ENCODE data around the gene TAF1B.

Gene TAF1B

GRCh38 chr2:9945596-9945995 lies 102.3 kb downstream of the TAF1B start:
- DNase-seq, result no peak

GRCh38 chr2:9946076-9946475 lies 102.8 kb downstream of the TAF1B start:
- no peak for DNase-seq

GRCh38 chr2:9946818-9947217 lies 103.5 kb downstream of the TAF1B start:
- no peak for DNase-seq

GRCh38 chr2:9948721-9949120 lies 105.4 kb downstream of the TAF1B start:
- no peak for DNase-seq

- DNase-seq, result no peak
These were observed 106.1 kb downstream of the TAF1B start for GRCh38 chr2:9949239-9949991.

GRCh38 chr2:9949992-9950520 lies 106.8 kb downstream of the TAF1B start:
- no peak for DNase-seq

- peak in 3 of 4 experiments; percentile 24 to 39 (median 27) for DNase-seq
These were observed 107.4 kb downstream of the TAF1B start for GRCh38 chr2:9950521-9951271.

GRCh38 chr2:9951272-9951521 lies 107.9 kb downstream of the TAF1B start:
- no peak for DNase-seq

GRCh38 chr2:9951522-9952285 lies 108.4 kb downstream of the TAF1B start, which contains the start of gene GRHL1:
GRHL1 (plus strand) TSS chr2:9951693; CDS start chr2:9951834, 141 bp downstream.
- DNase-seq, result peak; percentile 72 to 87 (median 78)

- DNase-seq, result no peak
These were observed 109.0 kb downstream of the TAF1B start for GRCh38 chr2:9952286-9952737.

GRCh38 chr2:9952856-9953503 lies 109.7 kb downstream of the TAF1B start:
- DNase-seq, result no peak

- DNase-seq, result no peak
These were observed 110.9 kb downstream of the TAF1B start for GRCh38 chr2:9954136-9954535.

GRCh38 chr2:9958057-9958456 lies 114.8 kb downstream of the TAF1B start:
- no peak for DNase-seq

GRCh38 chr2:9959262-9959661 lies 116.0 kb downstream of the TAF1B start:
- no peak for DNase-seq

GRCh38 chr2:9961013-9961412 lies 117.7 kb downstream of the TAF1B start:
- no peak for DNase-seq

GRCh38 chr2:9964334-9964980 lies 121.2 kb downstream of the TAF1B start:
- no peak for DNase-seq

- no peak for DNase-seq
These were observed 122.0 kb downstream of the TAF1B start for GRCh38 chr2:9965119-9965822.

- DNase-seq, result no peak
These were observed 123.3 kb downstream of the TAF1B start for GRCh38 chr2:9966491-9967022.

- no peak for DNase-seq
These were observed 123.9 kb downstream of the TAF1B start for GRCh38 chr2:9967053-9967775.

All from activated CD4-positive, CD25-positive, alpha-beta regulatory T cell (primary cell).